ENCODE data around the gene TRAPPC14. TPM values are rescaled to one million over a fixed set of nuclear protein-coding genes. Genes with fewer than 3 reads are reported as not detected.

TRAPPC14 gene
- total and polyA plus RNA-seq, 2 donors from 2014 or later: 14.8 to 27.1 TPM

- Histone ChIP-seq H3K27me3 (ENCODE audit: control insufficient read depth, insufficient read depth, low read length) (no peaks in the 10 kb centered on the region), H3K9me3 (ENCODE audit: control insufficient read depth in 2 of 3, insufficient read depth in 1 of 3, low read length in 3 of 3) (no peaks in the 10 kb centered on the region), H3K27ac (ENCODE audit: low read depth in 2 of 2, low read length in 2 of 2) (no peak overlapping the region), H3K9ac (ENCODE audit: low read length in 3 of 3) (no peak overlapping the region), H3K36me3 (ENCODE audit: control insufficient read depth in 2 of 3, insufficient read depth in 3 of 3, low read length in 3 of 3) (peaks cover 2 to 18% (median 3%) of the 10 kb centered on the region in 3 donors), H3K4me3 (ENCODE audit: low read length in 3 of 3) (no peak overlapping the region), H3K4me1 (ENCODE audit: control insufficient read depth in 2 of 3, insufficient read depth in 2 of 3, low read depth in 1 of 3, low read length in 3 of 3) (peaks cover 0 to 8% (median 6%) of the 10 kb centered on the region in 3 donors)
- DNase-seq (peak in 1 of 5 donors; percentile 42), FAIRE-seq (no peak)
- intact Hi-C loops (cut with DNase I): no loop called here
- TF ChIP-seq, protein P1, sequence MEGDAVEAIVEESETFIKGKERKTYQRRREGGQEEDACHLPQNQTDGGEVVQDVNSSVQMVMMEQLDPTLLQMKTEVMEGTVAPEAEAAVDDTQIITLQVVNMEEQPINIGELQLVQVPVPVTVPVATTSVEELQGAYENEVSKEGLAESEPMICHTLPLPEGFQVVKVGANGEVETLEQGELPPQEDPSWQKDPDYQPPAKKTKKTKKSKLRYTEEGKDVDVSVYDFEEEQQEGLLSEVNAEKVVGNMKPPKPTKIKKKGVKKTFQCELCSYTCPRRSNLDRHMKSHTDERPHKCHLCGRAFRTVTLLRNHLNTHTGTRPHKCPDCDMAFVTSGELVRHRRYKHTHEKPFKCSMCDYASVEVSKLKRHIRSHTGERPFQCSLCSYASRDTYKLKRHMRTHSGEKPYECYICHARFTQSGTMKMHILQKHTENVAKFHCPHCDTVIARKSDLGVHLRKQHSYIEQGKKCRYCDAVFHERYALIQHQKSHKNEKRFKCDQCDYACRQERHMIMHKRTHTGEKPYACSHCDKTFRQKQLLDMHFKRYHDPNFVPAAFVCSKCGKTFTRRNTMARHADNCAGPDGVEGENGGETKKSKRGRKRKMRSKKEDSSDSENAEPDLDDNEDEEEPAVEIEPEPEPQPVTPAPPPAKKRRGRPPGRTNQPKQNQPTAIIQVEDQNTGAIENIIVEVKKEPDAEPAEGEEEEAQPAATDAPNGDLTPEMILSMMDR (IDR thresholded peaks at IDR 0.05; ENCODE audit: borderline replicate concordance, extremely low read depth, insufficient read depth): no peak
These were observed 3.7 kb downstream of the TRAPPC14 start for GRCh38 chr7:100154651-100155491.

DNA sequence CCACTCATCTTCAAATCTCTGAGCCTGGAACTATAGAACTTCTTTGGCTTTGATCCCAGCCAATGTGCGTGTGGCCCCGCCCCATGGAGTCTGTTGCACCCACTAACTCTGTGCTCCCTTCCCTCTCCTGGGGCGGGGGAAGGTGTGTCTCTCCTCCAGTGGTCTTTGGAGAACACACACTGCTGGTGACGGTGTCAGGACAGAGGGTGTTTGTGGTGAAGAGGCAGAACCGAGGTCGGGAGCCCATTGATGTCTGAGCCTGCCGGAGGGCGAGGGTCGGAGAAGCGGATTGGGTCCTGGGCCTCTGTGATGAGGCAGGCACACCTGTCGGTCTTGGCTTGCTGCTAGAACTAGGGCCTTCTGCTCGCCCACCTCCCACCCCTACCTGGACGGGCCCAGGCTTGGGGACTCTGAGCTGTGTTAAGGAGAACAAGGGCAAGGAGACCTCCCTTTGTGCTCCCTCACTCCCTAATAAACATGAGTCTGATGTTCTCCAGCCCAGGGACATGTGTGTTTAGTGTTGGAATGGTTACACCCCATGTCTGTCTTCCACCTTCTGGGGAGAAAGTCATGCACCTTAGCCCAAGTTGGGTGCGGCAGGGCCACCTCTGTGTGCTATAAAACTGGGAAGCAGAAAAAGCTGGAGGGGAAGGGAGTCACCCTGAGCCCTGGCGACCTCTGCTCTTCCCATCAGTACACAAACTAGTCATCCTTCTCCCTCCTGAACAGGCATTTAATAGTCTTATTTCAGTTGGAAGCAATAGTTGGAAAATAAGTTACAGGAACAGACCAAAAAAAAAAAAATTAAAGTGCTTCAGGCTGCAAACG lies 4.6 kb downstream of the TRAPPC14 start:
- no peaks in the 10 kb centered on the region for H3K27me3 ChIP-seq (ENCODE audit: control insufficient read depth, insufficient read depth, low read length)
- no peaks in the 10 kb centered on the region for H3K9me3 ChIP-seq (ENCODE audit: control insufficient read depth in 2 of 3, insufficient read depth in 1 of 3, low read length in 3 of 3)
- no peak overlapping the region for H3K9ac ChIP-seq (ENCODE audit: low read length in 3 of 3)
- H3K27ac ChIP-seq (ENCODE audit: low read depth in 2 of 2, low read length in 2 of 2): no peak overlapping the region
- FAIRE-seq: no peak
- TF ChIP-seq, protein P1 (IDR thresholded peaks at IDR 0.05; ENCODE audit: borderline replicate concordance, extremely low read depth, insufficient read depth): no peak
- DNase-seq: no peak
- peaks cover 0 to 11% (median 6%) of the 10 kb centered on the region in 3 donors for H3K4me1 ChIP-seq (ENCODE audit: control insufficient read depth in 2 of 3, insufficient read depth in 2 of 3, low read depth in 1 of 3, low read length in 3 of 3)
- no peak overlapping the region for H3K4me3 ChIP-seq (ENCODE audit: low read length in 3 of 3)
- intact Hi-C loops (cut with DNase I): no loop called here
- peaks cover 2 to 18% (median 3%) of the 10 kb centered on the region in 3 donors for H3K36me3 ChIP-seq (ENCODE audit: control insufficient read depth in 2 of 3, insufficient read depth in 3 of 3, low read length in 3 of 3)

DNA sequence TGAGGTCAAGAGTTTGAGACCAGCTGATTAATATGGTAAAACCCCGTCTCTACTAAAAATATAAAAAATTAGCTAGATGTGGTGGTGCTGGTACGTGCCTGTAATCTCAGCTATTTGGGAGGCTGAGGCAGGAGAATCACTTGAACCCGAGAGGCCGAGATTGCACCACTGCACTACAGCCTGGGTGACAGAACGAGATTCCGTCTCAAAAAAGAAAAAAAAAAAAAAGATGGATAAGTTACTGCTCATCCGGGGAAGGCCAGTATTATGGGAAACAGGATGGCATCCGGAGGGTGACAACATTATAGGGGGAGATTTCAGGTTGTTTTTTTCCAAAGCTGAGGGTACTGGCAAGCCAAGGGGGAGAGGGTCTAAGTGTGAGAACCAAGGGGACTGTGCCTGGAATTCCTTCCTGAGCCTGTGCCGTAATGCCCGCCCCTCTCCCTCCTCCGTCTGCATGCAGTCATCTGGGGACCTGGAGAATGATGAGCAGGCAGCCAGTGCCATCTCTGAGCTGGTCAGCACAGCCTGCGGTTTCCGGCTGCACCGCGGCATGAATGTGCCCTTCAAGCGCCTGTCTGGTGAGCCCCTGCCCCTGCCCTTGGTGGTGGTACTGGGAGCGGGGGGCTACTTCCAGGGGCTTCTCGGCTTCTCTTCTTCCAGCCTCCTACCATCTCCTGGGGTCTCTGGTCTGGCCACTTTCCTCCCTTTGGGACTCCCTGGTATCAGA lies 5.4 kb downstream of the TRAPPC14 start:
- peaks cover 0 to 11% (median 6%) of the 10 kb centered on the region in 3 donors for H3K4me1 ChIP-seq (ENCODE audit: control insufficient read depth in 2 of 3, insufficient read depth in 2 of 3, low read depth in 1 of 3, low read length in 3 of 3)
- TF ChIP-seq, protein P1 (IDR thresholded peaks at IDR 0.05; ENCODE audit: borderline replicate concordance, extremely low read depth, insufficient read depth): no peak
- FAIRE-seq (no peak), DNase-seq (no peak)
- peaks cover 2 to 18% (median 3%) of the 10 kb centered on the region in 3 donors for H3K36me3 ChIP-seq (ENCODE audit: control insufficient read depth in 2 of 3, insufficient read depth in 3 of 3, low read length in 3 of 3)
- no peak overlapping the region for H3K27ac ChIP-seq (ENCODE audit: low read depth in 2 of 2, low read length in 2 of 2)
- H3K9me3 ChIP-seq (ENCODE audit: control insufficient read depth in 2 of 3, insufficient read depth in 1 of 3, low read length in 3 of 3): no peaks in the 10 kb centered on the region
- no peak overlapping the region for H3K9ac ChIP-seq (ENCODE audit: low read length in 3 of 3)
- H3K4me3 ChIP-seq (ENCODE audit: low read length in 3 of 3): no peak overlapping the region
- intact Hi-C loops (cut with DNase I): no loop called here
- no peaks in the 10 kb centered on the region for H3K27me3 ChIP-seq (ENCODE audit: control insufficient read depth, insufficient read depth, low read length)

Data from kidney (tissue), 14 donors.